ENCODE data around the gene CFAP57.

DNA sequence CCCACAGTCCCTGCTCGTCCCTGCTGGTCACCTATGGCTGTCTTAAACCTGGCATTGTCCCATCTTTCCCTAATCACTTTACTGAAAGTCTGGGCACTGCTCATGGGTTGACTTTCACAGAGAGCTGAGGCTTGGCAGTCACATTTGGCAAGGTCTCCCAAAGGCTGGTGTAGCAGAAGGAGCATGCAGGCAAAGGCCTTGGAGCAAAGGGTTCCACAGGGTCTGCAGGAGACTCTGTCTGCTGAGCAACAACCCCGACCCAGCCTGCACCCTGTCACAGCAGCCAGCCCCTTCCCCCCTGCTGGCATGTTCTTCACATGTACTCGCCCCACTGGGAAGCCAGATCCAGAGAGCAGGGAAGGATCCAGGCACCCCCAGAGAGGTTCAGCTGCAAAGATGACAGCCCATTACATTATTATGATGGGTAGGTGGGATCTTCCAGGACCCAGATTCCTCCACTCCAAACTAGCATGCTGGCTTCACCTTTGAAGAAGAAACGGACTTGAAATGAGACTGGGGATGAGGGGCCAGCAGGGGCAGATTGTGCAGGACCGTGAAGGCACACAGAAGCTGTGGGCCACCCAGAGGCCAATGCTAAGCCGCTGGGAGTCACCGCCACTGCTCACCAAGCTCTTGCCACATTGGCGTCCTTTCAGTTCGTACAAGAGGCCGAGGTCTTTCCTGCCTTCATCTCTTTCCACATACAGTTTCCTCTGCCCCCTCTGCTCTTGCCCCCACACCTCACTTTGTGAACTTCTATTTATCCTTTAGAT, 83.5 kb downstream of the CFAP57 start:
- TF ChIP-seq CTCF (conservative IDR thresholded peaks at IDR 0.05; ENCODE audit: low read length), result no peak
- no peak for TF ChIP-seq EZH2phosphoT487 (IDR thresholded peaks at IDR 0.05; ENCODE audit: borderline replicate concordance)
